Left lung (tissue), 10 donors: ENCODE results near the gene DTX4. TPM values are rescaled to one million over a fixed set of nuclear protein-coding genes. Genes with fewer than 3 reads are reported as not detected.

Experiments
- ATAC-seq: fragments of 200-7000 bp; cut with Tn5 transposase; one replicate; pipeline ENCODE4 v1.9.1; 2020; ENCODE audit warnings: moderate library complexity
- DNase-seq, 4 donors: peaks; one replicate each; pipeline ENCODE4 v3.0.0-alpha.2; 2013 to 2020
- H3K27ac ChIP-seq, 2 donors: fragments of 200-600 bp; sonication (generic) in 1 of 2; one replicate each; pipeline versions ENCODE4 v1.5.0 to v1.8.0; 2020 to 2021
- H3K27me3 ChIP-seq, 2 donors: fragments of 200-600 bp; sonication (generic) in 1 of 2; one replicate each; pipeline versions ENCODE4 v1.5.0 to v1.8.0; 2020 to 2021
- H3K36me3 ChIP-seq, 2 donors: fragments of 200-600 bp; sonication (generic) in 1 of 2; one replicate each; pipeline versions ENCODE4 v1.5.0 to v1.8.0; 2020 to 2021
- H3K4me1 ChIP-seq, 2 donors: fragments of 200-600 bp; one replicate each; pipeline ENCODE4 v1.8.0; 2021
- H3K4me3 ChIP-seq, 2 donors: fragments of 200-600 bp; sonication (generic) in 1 of 2; one replicate each; pipeline versions ENCODE4 v1.5.0 to v1.8.0; 2020 to 2021; ENCODE audit warnings: mild to moderate bottlenecking in 1 of 2
- H3K9me3 ChIP-seq, 2 donors: fragments of 200-600 bp; sonication (generic) in 1 of 2; one replicate each; pipeline versions ENCODE4 v1.5.0 to v1.8.0; 2020 to 2021
- intact Hi-C, 2 donors: fragments of 100-400 bp; cut with DNase I; formaldehyde crosslinking; loops; one replicate each; pipeline versions ENCODE4 v1.11.2 to v1.14.2; 2022
- polyA plus RNA-seq, 6 donors: library from polyadenylated mRNA; unstranded; fragments of 120-200 nt; gene quantifications; one replicate each; pipeline ENCODE4 v1.2.1, GENCODE V29; 2013; ENCODE audit not compliant: insufficient read length in 6 of 6
- total RNA-seq, 2 donors: library from RNA; stranded (reverse); fragmentation: NEBNext Ultra II Directional; extraction: Animal tissue kit (Norgen Biotek cat#: 25700); gene quantifications; one replicate each; pipeline ENCODE4 v1.2.1, GENCODE V29; 2021
- TF ChIP-seq, protein P1 (sequence below), 2 donors: fragments of 200-600 bp; sonication (generic) in 1 of 2; IDR thresholded peaks; one replicate each; pipeline versions ENCODE4 v1.5.0 to v1.8.0; 2021; ENCODE audit warnings: antibody characterized with exemption in 2 of 2
- donor health status: DM: no; HTN: yes; CAD: no.
- donor health status: DM: no; HTN: no; CAD: no.

Gene DTX4
- total and polyA plus RNA-seq, 8 donors: 33.2 to 74.9 (median 67.2) TPM

GRCh38 chr11:59221441-59221840 lies 49.5 kb downstream of the DTX4 start:
- H3K4me3 ChIP-seq: no peak overlapping the region
- H3K4me1 ChIP-seq: peaks cover 0 to 78% of the 10 kb centered on the region in 2 donors
- ATAC-seq (no peak), DNase-seq (no peak)
- H3K27ac ChIP-seq: peak overlapping the region; percentile 34 to 88
- TF ChIP-seq, protein P1, sequence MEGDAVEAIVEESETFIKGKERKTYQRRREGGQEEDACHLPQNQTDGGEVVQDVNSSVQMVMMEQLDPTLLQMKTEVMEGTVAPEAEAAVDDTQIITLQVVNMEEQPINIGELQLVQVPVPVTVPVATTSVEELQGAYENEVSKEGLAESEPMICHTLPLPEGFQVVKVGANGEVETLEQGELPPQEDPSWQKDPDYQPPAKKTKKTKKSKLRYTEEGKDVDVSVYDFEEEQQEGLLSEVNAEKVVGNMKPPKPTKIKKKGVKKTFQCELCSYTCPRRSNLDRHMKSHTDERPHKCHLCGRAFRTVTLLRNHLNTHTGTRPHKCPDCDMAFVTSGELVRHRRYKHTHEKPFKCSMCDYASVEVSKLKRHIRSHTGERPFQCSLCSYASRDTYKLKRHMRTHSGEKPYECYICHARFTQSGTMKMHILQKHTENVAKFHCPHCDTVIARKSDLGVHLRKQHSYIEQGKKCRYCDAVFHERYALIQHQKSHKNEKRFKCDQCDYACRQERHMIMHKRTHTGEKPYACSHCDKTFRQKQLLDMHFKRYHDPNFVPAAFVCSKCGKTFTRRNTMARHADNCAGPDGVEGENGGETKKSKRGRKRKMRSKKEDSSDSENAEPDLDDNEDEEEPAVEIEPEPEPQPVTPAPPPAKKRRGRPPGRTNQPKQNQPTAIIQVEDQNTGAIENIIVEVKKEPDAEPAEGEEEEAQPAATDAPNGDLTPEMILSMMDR (IDR thresholded peaks at IDR 0.05): no peak
- H3K36me3 ChIP-seq: no peaks in the 10 kb centered on the region
- intact Hi-C loops: no loop called here
- H3K9me3 ChIP-seq: no peaks in the 10 kb centered on the region
- H3K27me3 ChIP-seq: no peaks in the 10 kb centered on the region

- H3K27ac ChIP-seq: peak overlapping the region; percentile 34 to 88
- no peaks in the 10 kb centered on the region for H3K36me3 ChIP-seq
- peaks cover 0 to 68% of the 10 kb centered on the region in 2 donors for H3K4me1 ChIP-seq
- no peaks in the 10 kb centered on the region for H3K27me3 ChIP-seq
- intact Hi-C loops: no loop called here
- DNase-seq (no peak), ATAC-seq (peak; percentile 43)
- TF ChIP-seq, protein P1 (IDR thresholded peaks at IDR 0.05): no peak
- no peak overlapping the region for H3K4me3 ChIP-seq
- no peaks in the 10 kb centered on the region for H3K9me3 ChIP-seq
These were observed 50.6 kb downstream of the DTX4 start for GRCh38 chr11:59222464-59223060.

GRCh38 chr11:59223177-59223576 lies 51.2 kb downstream of the DTX4 start:
- TF ChIP-seq, protein P1 (IDR thresholded peaks at IDR 0.05): no peak
- H3K27ac ChIP-seq: peak overlapping the region; percentile 34 to 88
- no peaks in the 10 kb centered on the region for H3K27me3 ChIP-seq
- DNase-seq: no peak
- no peaks in the 10 kb centered on the region for H3K9me3 ChIP-seq
- H3K4me1 ChIP-seq: peaks cover 0 to 68% of the 10 kb centered on the region in 2 donors
- H3K36me3 ChIP-seq: no peaks in the 10 kb centered on the region
- ATAC-seq: no peak
- intact Hi-C loops: no loop called here
- no peak overlapping the region for H3K4me3 ChIP-seq

DNA sequence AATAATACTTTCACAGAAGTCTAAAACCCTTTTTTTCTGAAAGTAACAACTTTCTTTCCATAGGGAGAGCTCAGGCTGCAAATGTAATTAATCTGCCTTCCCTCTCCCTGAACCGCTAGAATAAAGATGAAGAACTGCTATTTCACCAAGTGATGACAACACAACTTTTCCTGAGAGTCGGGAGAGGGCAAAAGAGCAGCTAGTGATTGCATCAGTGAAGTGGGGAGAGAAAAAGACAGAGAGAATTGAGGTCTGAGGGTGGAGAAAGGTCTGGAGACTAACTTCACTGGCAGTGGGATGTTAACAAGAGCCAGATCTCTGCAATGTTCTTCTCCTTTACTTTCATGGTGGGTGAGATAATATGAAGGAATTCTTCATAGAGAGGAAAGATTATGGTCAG lies 51.7 kb downstream of the DTX4 start:
- peaks cover 0 to 68% of the 10 kb centered on the region in 2 donors for H3K4me1 ChIP-seq
- no peaks in the 10 kb centered on the region for H3K36me3 ChIP-seq
- peak overlapping the region; percentile 34 to 88 for H3K27ac ChIP-seq
- intact Hi-C loops: no loop called here
- TF ChIP-seq, protein P1 (IDR thresholded peaks at IDR 0.05): no peak
- ATAC-seq (peak; percentile 29), DNase-seq (no peak)
- no peaks in the 10 kb centered on the region for H3K9me3 ChIP-seq
- H3K27me3 ChIP-seq: no peaks in the 10 kb centered on the region
- no peak overlapping the region for H3K4me3 ChIP-seq

- intact Hi-C loops: no loop called here
- Histone ChIP-seq H3K4me1 (peaks cover 0 to 64% of the 10 kb centered on the region in 2 donors), H3K4me3 (no peak overlapping the region), H3K9me3 (no peaks in the 10 kb centered on the region), H3K36me3 (no peaks in the 10 kb centered on the region), H3K27me3 (no peaks in the 10 kb centered on the region), H3K27ac (peak overlapping the region; percentile 16 to 88)
- DNase-seq (peak in 2 of 4 donors; percentile 61 to 67), ATAC-seq (peak; percentile 60)
- TF ChIP-seq, protein P1 (IDR thresholded peaks at IDR 0.05): no peak
These were observed 52.5 kb downstream of the DTX4 start for GRCh38 chr11:59224351-59224928.
